Measurements from ENCODE around the gene RASA1. TPM values are rescaled to one million over a fixed set of nuclear protein-coding genes. Genes with fewer than 3 reads are reported as not detected.

RASA1 gene
- total RNA-seq, 2 donors from 2014 or later: 50.9 to 63.0 TPM

DNA sequence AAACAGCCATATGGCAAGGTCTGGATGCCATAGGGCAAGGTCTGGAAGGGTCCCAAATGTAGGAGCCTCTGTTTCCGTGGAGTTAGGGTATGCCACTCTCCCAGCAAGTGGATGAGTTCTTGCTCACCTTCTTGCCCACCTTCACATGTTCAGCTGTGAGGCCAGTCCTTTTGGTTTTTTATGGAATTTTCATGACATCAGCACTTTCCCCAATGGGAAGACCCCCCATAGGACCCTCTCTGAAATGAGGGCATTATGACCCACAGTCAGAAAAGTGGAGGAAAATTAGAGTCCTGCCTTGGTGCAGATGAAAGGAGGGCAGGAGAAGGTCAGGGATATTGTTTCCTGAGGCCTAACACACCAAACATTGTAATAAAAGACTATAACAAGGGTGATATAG is 53.9 kb downstream of the RASA1 start:
- no peak overlapping the region for H3K27ac ChIP-seq (ENCODE audit: low read depth, low read length)
- H3K9me3 ChIP-seq (ENCODE audit: control insufficient read depth, low read length): peaks cover 32% of the 10 kb centered on the region
- H3K4me3 ChIP-seq (ENCODE audit: low read length): no peak overlapping the region
- H3K27me3 Mint-ChIP-seq (ENCODE audit: insufficient read depth): no peaks in the 10 kb centered on the region
- H3K9ac ChIP-seq (ENCODE audit: extremely low read depth, low read length, poor library complexity, severe bottlenecking): no peak overlapping the region
- no peak for DNase-seq
- peaks cover 40% of the 10 kb centered on the region for H3K36me3 Mint-ChIP-seq (ENCODE audit: low read depth)
- 88 to 90% methylated on average over 1 of the region's 1 CpG for WGBS, 2 experiments (ENCODE audit: insufficient coverage in 1 of 2, insufficient read length in 1 of 2)
- no peaks in the 10 kb centered on the region for H3K4me1 ChIP-seq (ENCODE audit: control insufficient read depth, insufficient read depth, low read length)
- TF ChIP-seq CTCF (conservative IDR thresholded peaks at IDR 0.05): no peak
- peaks cover 21% of the 10 kb centered on the region for H3K36me3 ChIP-seq (ENCODE audit: control insufficient read depth, insufficient read depth, low read length)
- no peaks in the 10 kb centered on the region for H3K27me3 ChIP-seq (ENCODE audit: control insufficient read depth, insufficient read depth, low read length, poor library complexity, severe bottlenecking)
- no peaks in the 10 kb centered on the region for H3K4me1 Mint-ChIP-seq
- no peak overlapping the region for H3K27ac Mint-ChIP-seq
- H3K9me3 Mint-ChIP-seq: peaks cover 29% of the 10 kb centered on the region
- H3K4me3 Mint-ChIP-seq: no peak overlapping the region

GRCh38 chr5:87322381-87322780 is 54.7 kb downstream of the RASA1 start:
- no peak overlapping the region for H3K9ac ChIP-seq (ENCODE audit: extremely low read depth, low read length, poor library complexity, severe bottlenecking)
- no peak overlapping the region for H3K27ac ChIP-seq (ENCODE audit: low read depth, low read length)
- Mint-ChIP-seq H3K27me3 (ENCODE audit: insufficient read depth) (no peaks in the 10 kb centered on the region), H3K36me3 (ENCODE audit: low read depth) (peaks cover 37% of the 10 kb centered on the region), H3K9me3 (peaks cover 27% of the 10 kb centered on the region), H3K4me1 (no peaks in the 10 kb centered on the region), H3K4me3 (no peak overlapping the region), H3K27ac (no peak overlapping the region)
- no peak overlapping the region for H3K4me3 ChIP-seq (ENCODE audit: low read length)
- no peak for DNase-seq
- no peaks in the 10 kb centered on the region for H3K4me1 ChIP-seq (ENCODE audit: control insufficient read depth, insufficient read depth, low read length)
- H3K9me3 ChIP-seq (ENCODE audit: control insufficient read depth, low read length): peaks cover 28% of the 10 kb centered on the region
- no peak for TF ChIP-seq CTCF (conservative IDR thresholded peaks at IDR 0.05)
- 99% methylated on average over 2 of the region's 3 CpGs; no CpG with 5 or more reads in 1 of the 2 experiments for WGBS, 2 experiments (ENCODE audit: insufficient coverage in 1 of 2, insufficient read length in 1 of 2)
- peaks cover 21% of the 10 kb centered on the region for H3K36me3 ChIP-seq (ENCODE audit: control insufficient read depth, insufficient read depth, low read length)
- no peaks in the 10 kb centered on the region for H3K27me3 ChIP-seq (ENCODE audit: control insufficient read depth, insufficient read depth, low read length, poor library complexity, severe bottlenecking)

DNA sequence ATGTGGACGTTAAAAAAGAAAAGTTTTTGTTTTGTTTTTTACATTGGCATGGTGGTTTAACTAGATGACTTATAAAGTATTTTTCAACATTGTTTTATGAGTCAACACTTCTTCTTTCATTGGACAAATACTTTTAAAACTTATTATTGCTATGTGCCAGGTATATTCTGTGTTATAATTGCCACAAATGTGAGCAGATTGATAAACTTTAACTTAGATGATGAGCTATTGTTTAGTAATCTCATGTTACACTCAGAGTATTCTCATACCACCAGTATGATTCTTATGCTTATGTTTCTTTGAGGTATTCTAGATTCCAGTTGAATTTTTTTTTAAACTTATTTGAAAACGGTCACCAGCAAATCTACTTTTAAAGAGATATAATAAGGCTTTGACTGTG is 60.3 kb downstream of the RASA1 start:
- Histone ChIP-seq H3K36me3 (ENCODE audit: control insufficient read depth, insufficient read depth, low read length) (peaks cover 13% of the 10 kb centered on the region), H3K4me3 (ENCODE audit: low read length) (no peak overlapping the region), H3K27ac (ENCODE audit: low read depth, low read length) (no peak overlapping the region), H3K27me3 (ENCODE audit: control insufficient read depth, insufficient read depth, low read length, poor library complexity, severe bottlenecking) (no peaks in the 10 kb centered on the region), H3K9ac (ENCODE audit: extremely low read depth, low read length, poor library complexity, severe bottlenecking) (no peak overlapping the region), H3K9me3 (ENCODE audit: control insufficient read depth, low read length) (no peaks in the 10 kb centered on the region), H3K4me1 (ENCODE audit: control insufficient read depth, insufficient read depth, low read length) (no peaks in the 10 kb centered on the region)
- H3K27me3 Mint-ChIP-seq (ENCODE audit: insufficient read depth): no peaks in the 10 kb centered on the region
- peaks cover 6% of the 10 kb centered on the region for H3K36me3 Mint-ChIP-seq (ENCODE audit: low read depth)
- no peak overlapping the region for H3K27ac Mint-ChIP-seq
- no peaks in the 10 kb centered on the region for H3K9me3 Mint-ChIP-seq
- TF ChIP-seq CTCF (conservative IDR thresholded peaks at IDR 0.05): no peak
- no peaks in the 10 kb centered on the region for H3K4me1 Mint-ChIP-seq
- H3K4me3 Mint-ChIP-seq: no peak overlapping the region
- WGBS, 2 experiments (ENCODE audit: insufficient coverage in 1 of 2, insufficient read length in 1 of 2): 94 to 100% methylated on average over 1 of the region's 2 CpGs
- no peak for DNase-seq
